HG03571 (cell line): ENCODE results near the gene ZSCAN2.
"Not testable (repeated sequence)": the region's sequence is repeated elsewhere in the genome, so short reads cannot be mapped to it uniquely, and the experiment has no call there.

Experiments
- ATAC-seq: cut with Tn5 transposase; IDR thresholded peaks from one replicate; pipeline ENCODE4 v1.9.1; 2021; ENCODE audit not compliant: unreplicated experiment

ZSCAN2 gene

DNA sequence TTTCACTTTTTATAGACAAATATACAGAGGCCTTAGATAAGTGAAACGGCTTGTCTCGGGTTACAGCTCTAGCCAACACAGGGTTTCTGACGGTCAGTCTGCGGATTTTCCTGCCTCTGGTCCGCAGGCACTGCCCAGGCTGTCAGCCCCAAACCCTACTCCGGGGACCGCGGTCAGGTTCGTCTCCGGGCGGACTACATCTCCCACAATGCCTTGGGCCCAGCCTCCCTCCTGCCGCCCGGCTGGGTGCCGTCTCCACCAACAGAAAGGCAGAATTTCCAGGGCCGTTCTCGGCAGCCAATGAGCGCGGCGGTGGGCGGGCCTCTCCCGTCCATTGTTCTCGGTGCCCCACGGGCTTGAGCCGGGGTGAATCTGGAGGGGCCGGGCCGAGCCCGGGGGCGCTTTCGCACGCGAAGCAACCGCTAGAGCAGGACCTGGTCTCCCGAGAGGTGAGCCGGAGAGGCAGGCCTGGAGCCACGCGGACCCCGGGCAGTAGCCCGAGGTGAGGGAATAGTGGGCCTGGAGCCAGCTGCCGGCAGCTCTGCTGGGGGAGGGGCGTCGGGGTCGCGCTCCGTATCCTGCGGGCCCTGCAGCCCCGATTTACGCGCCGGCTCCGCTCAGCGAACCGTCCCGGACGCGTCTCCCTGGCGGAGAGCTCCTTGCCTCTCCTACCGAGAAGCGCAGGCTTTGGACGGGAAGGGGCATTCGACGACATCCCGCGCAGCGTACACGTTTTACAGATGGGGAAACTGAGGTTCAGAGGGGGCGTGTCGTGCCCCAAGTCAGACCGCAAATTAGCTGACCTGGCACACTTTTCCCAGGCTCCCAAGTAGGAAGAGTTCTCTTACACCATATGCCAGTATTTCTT, at the start of gene ZSCAN2:
TSS of gene ZSCAN2 (plus strand) at position 323 of the 868 bp plus-strand sequence. CDS start 2,919 bp downstream, outside the sequence.
- peak; percentile 94 for ATAC-seq

DNA sequence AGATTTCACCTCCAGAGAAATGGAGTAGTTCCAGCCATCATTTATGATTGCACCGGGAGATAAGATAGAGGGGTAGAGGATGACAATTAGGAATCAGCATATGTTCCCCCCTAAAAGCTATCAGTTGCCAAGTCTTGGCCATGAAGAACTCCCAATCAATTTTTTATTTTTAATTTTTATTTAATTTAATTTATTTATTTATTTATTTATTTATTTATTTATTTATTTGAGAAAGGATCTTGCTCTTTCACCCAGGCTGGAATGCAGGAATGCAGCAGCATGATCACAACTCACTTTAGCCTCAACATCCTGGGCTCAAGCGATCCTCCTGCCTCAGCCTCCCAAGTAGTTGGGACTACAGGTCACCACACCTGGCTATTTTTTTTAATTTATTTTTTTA, 49.2 kb upstream of the ZSCAN2 start:
- ATAC-seq, result not testable (repeated sequence)

DNA sequence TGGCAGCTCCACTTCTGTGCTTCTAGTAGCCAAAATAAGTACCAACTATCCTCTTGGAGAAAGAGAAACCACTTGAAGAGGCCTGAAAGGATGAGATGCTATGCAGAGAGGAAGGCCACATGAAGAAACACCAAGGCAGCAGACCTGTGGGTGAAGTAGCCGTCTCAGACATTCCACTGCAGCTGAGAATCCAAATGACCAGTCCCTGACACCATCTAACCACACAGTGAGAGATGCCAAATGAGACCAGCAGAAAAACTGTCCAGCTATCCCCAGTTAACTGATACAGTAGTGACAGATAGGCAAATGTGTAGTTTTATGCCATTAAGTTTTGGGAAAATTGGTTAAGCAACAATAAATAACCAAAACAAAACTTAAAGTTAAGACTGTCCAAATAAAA, 47.9 kb upstream of the ZSCAN2 start:
- no peak for ATAC-seq

DNA sequence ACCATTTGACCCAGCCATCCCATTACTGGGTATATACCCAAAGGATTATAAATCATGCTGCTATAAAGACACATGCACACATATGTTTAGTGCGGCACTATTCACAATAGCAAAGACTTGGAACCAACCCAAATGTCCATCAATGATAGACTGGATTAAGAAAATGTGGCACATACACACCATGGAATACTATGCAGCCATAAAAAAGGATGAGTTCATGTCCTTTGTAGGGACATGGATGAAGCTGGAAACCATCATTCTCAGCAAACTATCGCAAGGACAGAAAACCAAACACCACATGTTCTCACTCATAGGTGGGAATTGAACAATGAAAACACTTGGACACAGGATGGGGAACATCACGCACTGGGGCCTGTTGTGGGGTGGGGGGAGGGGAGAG, 44.1 kb upstream of the ZSCAN2 start:
- ATAC-seq, result not testable (repeated sequence)

DNA sequence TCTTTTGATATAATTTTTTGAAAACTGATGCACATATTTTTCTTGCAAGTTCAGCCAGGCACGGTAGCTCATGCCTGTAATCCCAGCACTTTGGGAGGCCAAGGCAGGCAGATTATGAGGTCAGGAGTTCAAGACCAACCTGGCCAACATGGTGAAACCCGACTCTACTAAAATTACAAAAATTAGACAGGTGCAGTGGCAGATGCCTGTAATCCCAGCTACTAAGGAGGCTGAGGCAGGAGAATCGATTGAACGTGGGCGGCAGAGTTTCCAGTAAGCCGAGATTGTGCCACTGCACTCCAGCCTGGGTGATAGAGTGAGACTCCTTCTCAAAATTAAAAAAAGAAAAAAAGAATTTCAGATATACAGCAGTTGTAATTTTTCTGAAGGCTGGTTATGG, 32.8 kb upstream of the ZSCAN2 start:
- not testable (repeated sequence) for ATAC-seq

DNA sequence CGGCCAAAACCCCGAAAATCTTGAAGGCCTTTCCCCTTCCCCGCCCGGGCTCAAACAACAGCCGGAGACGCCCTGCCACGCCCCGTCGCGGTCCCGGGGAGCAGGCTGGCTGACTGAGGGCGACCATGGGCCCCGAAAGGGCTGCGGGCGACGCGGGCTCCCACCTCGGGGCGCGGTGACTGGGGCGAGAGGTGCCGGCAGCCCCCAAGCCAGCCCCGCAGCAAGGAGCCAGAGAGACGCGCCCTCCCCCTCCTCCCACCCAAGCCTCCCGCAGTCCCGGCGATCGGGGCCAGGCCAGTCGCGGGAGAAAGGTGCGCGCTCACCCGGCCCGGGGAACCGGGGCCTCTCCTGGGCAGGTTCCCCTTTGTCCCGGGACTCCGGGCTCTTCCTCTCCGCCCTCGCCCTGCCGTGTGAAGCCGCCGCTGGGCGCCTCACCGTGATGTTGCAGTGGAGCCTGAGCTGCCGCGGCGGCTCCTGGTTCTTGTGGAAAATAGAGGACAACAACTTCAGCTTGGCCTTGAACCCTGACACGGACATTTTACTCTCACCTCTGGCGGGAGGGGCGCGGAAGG, 30.6 kb upstream of the ZSCAN2 start:
- no peak for ATAC-seq

DNA sequence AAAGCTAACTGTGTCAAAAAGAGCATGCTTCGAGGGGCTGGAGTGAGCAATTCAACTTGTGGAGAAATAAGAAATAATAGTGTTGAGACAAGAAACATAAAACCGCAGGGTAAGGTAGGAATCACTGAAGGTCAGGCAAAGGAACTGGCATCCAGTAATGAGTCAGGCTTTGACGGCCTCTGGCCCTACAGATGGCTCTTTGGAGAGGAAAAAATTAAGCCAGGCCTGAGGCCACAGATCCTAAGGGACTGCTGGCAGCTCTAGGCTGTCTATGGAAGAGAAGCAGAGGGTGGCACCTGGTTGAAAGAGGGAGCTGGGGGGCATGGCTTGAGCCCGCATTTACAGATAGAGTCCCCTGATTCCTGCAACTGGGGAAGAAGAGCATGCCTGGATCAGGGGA, 28.6 kb upstream of the ZSCAN2 start:
- no peak for ATAC-seq

DNA sequence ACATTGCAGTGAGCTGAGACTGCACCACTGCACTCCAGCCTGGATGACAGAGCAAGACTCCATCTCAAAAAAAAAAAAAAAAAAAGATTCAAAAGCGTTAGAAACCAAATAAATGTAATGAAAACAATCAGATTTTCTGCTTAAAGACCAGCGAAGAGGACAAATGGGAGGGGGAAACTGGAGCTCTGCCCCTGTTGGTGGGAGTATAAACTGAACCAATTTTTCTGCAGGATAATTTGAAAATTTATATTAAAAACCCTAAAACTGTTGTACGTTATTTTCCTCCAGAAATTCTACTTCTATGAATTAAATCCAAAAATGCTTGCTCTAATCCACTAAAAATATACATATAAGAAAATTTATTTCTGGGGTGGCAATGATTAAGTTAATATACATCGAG, 25.3 kb upstream of the ZSCAN2 start:
- no peak for ATAC-seq

DNA sequence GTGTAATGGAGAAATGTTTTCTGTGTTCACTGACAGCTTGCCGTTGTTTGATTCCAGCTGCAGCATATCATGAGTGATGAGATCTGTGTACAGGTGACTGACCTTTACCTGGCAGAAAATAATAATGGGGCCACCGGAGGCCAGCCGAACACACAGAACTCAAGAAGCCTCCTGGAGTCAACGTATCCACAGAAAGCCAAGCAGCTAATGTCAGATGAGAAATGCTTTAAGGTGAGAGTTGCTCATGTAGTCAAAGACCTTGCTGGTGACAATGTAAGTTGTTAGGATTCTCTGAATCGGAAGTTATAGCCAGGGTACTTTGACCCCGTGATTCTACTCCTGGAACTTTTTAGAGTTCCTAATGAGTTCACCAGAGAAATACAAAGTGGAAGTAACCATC, 22.9 kb upstream of the ZSCAN2 start:
- not testable (repeated sequence) for ATAC-seq

DNA sequence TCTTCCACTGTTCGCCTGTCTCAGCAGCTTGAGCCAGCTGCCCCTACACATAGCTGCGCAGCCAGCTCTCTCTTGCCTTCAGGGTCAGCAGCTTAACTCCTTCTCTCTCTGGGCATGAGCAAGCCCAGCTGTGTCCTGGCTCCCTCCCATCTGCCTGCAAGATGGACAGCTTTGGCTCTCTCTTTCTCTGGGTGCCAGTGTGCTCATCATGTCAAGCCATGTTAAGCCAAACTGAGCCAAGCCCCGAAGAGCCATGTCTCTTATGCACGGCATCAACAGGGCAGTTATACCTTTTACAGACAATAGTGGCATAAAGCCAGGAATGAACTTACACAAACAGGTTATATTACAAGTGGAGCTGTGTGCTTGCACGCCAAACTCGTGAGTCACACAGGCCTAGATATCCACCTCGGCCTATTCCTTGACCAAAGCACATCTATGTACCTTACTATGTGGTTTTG, 21.5 kb upstream of the ZSCAN2 start:
- not testable (repeated sequence) for ATAC-seq

DNA sequence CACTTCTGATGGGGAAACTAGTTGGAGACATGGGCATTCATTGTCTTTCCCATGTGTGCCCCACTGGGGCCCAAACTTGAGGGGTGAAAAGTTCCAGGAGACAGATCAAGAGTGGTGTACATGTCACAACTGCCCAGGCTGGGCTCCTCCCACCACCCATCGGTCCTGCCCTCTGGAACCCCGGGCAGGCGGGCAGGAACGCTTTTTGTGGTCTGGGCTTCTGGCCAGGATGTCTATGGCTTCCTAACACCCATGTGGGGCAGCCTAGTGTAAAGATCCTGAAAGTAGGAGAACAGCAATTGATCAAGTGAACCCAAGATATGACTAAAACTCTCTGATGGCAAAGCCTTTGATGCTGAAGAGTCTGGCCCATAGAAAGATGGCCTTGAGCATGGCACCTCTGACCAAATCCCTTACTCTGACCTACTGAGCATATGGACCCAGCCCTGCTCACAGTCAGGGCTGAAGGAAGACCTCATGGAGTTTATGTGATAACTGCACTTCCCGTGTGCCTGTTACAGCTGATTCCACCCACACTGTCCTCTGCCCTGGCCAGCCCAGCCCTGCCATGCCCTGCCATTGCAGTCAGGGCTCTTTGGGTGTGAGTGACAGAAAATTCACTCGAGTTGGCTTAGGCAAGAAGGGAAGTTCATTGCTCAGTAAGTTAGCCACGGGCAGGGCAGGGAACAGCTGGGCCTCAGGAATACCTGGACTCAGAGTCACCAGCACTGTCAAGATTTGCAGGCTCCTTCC, 19.0 kb upstream of the ZSCAN2 start:
- not testable (repeated sequence) for ATAC-seq

DNA sequence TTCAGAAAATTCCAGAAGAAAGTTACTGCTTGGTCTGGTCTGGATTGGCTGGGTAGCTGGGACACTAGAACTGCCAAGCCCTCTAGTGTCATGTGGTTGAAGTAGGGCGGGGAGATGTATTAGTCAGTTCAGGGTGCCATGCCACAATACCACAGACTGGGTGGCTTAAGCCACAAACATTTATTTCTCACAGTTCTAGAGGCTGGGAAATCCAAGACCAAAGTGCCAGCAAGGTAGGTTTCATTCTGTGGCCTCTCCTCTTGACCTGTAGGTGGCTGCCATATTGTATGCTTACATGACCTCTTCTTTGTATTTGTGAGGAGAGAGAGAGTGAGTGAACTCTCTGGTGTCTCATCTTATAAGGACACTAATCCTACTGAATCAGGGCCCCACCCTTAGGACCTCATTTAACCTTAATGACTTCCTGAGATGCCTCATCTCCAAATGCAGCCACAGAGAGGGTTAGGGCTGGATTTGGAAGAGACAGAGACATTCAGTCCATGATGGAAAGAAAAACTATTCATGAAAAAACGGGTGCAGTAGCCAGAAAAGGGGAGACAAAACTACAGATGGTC, 18.1 kb upstream of the ZSCAN2 start:
- no peak for ATAC-seq

DNA sequence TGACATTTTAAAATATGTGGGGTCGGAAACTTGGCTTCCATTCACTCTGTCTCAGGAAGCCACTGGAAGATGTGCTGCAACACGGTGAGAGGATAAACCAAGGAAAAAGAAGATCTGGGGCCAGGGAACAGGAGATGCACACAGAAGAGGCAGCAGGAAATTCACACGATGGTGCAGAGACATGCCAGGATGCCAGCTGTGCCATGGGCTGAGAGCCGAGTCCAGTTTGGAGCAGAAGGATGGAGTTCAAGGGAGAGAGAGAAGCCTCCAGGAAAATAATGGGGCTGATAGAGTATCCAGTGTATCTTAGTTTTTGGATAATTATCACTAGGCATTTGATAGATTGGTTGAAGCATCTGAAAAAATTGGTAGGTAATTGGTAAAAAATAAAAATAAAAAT, 16.9 kb upstream of the ZSCAN2 start:
- ATAC-seq, result not testable (repeated sequence)

DNA sequence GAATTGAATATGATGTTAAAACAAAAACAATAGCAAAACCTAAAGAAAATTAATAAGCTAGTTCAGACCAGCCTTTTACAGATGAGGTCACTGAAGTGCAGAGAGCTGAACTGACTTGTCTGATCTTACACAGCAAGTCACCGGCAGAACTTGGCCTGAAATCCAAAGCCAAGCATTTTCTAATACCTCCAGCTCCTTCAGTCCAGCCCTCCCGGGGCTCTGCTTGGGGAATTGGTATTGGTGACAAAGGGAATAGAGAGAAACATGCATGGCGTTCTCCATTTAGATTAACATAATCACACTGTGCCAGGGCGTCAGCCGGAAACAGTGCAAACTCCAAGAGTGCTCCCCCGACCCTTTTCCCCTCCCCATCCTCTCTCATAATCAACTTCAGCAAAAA, 14.1 kb upstream of the ZSCAN2 start:
- ATAC-seq, result no peak

DNA sequence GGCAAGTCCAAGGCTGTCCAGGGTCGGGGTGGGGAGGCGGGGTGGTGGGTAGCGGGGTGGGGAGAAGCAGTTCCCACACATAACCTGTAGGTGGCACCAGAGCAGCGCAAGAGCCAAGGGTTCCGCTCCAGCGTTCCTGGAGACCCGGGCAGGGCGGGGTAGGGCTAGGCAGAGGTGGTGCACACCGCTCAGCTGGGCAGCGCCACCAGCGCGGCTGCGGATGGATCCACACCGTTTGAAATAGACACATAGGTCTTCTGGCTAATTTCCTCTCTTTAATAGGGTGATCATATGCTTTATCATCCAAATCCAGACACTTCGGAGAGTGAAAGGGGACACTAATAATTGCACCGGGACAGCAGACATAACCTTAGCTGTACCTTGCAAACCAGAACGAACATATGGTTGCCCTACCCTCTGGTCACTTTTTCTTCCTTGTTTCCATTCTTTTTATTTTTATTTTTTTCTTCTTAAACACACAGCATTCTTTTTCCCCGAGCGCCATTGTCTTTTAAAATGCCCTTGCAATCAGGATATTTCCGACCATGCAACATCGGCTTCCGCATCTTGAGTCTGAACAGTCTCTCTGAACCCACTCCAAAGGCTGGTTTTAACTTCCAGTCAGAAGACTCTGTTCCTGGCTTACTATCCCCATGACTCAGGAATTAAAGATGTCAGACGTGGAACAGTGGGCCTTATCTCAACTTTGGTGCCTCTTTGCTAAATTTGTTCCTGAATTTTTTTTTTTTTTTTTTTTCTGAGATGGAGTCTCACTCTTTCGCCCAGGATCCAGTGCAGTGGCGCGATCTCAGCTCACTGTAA, 12.5 kb upstream of the ZSCAN2 start:
- peak; percentile 97 for ATAC-seq

DNA sequence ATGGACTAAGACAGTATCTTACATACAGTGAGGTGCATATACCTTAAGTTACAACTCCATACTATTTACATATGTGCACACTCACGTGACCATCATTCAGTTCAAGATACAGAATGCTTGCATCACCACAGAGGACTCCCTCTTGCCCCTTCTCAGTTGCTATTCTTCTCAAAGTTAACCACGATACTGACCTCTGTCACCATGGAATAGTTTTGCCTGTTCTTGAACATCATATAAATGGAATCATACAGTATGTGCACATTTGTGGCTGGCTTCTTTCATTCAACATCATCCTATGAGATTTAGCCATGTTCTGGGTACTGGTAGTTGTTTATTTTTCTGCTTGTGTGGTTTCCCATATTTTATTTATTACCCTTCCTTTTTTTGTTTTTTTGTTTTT, 10.4 kb upstream of the ZSCAN2 start:
- no peak for ATAC-seq

DNA sequence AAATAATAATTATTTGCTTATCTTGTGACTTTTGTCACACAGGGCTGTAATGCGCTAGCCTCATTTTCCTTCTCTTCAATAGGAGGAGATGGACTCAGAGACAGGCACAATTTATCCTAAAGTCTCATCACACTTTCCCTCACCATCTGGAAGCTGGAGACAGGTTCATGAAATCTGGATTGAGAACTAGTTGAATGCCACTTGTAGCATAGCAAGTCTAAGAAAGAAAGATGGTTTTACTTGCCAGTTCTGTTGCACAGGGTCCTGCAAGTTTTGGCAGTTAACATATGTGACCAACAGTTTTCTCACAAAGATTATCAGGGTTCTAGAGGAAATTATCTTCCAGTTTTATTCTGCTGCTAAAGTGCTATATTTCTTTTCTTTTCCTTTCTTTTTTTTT, 9.0 kb upstream of the ZSCAN2 start:
- ATAC-seq, result no peak

DNA sequence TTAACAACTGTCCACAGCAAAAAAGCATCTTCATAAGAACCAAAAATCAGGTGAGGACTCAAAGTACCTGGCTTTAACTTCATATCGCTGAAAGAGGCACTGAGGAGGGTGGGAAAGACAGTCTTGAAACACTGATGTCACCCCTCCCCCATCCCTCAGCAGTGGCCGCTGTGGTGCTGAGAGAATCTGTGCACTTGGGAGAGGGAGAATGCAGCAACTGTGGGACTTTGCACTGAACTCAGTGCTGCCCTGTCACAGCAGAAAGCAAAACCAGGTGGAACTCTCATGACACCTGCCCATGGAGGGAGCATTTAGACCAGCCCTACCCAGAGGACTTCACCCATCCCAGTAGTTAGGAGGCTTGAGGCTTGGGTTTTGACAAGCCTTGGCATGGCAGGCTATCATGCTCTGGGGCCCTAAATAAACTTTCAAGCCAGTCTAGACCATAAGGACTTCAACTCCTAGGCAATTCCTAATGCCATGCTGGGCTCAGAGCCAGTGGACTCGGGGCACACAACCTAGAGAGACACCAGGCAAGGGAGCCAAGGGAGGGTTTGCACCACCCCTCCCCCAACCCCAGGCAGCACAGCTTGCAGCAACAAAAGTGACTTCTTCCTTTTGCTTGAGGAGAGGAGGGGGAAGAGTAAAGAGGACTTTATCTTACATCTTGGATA, 6.1 kb upstream of the ZSCAN2 start:
- ATAC-seq, result no peak

DNA sequence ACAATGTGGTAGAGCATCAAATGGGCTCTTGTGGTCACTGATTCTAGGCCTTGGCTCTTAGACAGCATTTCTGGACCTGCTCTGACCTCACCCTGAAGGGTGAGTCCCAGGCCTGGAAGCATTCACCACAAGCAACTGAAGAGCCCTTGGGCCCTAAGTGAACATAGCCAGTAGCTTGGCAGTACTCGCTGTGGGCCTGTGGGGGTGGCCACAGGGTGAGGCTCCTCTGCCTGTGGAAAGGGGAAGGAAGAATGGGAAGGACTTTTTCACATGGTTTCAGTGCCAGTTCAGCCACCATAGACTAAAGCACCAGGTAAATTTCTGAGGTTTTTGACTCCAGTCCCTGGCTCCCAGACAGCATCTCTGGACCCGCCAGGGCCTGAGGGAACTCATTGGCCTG, 5.1 kb upstream of the ZSCAN2 start:
- no peak for ATAC-seq

DNA sequence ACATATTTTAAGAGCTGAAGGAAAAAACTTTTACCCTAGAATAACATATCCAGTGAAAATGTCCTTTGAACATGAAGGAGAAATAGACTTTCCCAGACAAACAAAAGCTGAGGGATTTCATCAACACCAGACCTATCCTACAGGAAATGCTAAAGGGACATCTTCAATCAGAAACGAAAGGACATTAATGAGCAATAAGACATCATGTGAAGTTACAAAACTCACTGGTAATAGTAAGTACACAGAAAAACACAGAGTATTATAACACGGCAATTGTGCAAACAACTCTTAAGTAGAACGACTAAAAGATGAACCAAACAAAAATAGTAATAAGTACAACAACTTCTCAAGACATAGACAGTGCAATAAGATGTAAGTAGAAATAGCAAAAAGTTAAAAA, 3.5 kb upstream of the ZSCAN2 start:
- ATAC-seq, result no peak
